Type B pancreatic cell (in vitro differentiated cells): Measurements from ENCODE around the gene ZMYM4. TPM values are rescaled to one million over a fixed set of nuclear protein-coding genes. Genes with fewer than 3 reads are reported as not detected.

ENCODE experiments used
- DNase-seq: peaks from one replicate; pipeline ENCODE4 v3.0.0; 2021; ENCODE audit warnings: mixed read lengths; ENCODE audit not compliant: unreplicated experiment; ENCODE audit errors: extremely low spot score
- H3K27ac Mint-ChIP-seq: 2 replicates; pipeline ENCODE4 v1.8.0; 2021; ENCODE audit warnings: mild to moderate bottlenecking, mixed read lengths
- H3K27me3 Mint-ChIP-seq: 2 replicates; pipeline ENCODE4 v1.8.0; 2021; ENCODE audit warnings: mixed read lengths
- H3K36me3 Mint-ChIP-seq: 2 replicates; pipeline ENCODE4 v1.8.0; 2021; ENCODE audit warnings: mixed read lengths
- H3K4me1 Mint-ChIP-seq: one replicate; pipeline ENCODE4 v1.8.0; 2021; ENCODE audit warnings: mixed read lengths; ENCODE audit not compliant: unreplicated experiment
- H3K4me3 Mint-ChIP-seq: 2 replicates; pipeline ENCODE4 v1.8.0; 2021; ENCODE audit warnings: mild to moderate bottlenecking, mixed read lengths
- H3K9me3 Mint-ChIP-seq: 2 replicates; pipeline ENCODE4 v1.8.0; 2021; ENCODE audit warnings: mixed read lengths
- total RNA-seq: library from RNA; stranded (reverse); gene quantifications from 2 replicates; pipeline ENCODE4 v1.2.1, GENCODE V29; 2021; ENCODE audit warnings: low replicate concordance
- TF ChIP-seq, protein P1 (sequence below): fragments of 200-600 bp; sonication (generic); conservative IDR thresholded peaks from 2 replicates; pipeline ENCODE4 v1.5.0; 2021; ENCODE audit warnings: antibody characterized with exemption, mild to moderate bottlenecking

Gene ZMYM4
- total RNA-seq, 1 donor from 2014 or later = 85.4 TPM

DNA sequence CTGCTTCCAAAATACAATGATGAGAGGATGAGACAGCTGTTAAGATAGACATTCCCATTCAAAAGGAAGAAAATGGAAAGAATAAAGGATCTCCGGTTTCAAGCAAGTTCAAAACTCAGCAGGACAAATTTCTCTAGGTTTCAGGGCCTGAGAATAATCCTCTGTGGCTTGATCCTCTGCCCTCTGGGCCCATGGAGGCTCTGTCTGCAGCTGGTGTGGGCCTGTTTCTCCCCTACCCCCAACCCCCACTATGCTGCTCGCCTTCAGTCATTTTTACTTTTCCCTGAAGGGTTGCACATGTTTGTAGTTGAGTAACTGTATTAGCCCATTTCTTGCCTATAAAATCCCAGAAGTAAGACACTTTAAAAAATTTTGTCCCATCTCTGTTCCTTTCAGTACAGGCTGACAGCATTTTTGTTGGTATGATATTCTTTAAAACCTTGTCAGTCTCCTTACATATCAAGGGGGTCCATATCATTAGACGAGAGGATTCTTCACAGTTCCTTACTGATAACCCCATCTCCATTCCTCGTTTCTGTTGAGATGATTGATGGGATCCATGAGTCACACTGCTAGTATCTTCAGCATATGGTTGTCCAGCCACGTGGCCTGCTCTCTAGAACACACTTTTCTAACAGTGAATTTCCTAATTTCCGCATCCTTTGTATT, 10.5 kb downstream of the ZMYM4 start:
- H3K27me3 Mint-ChIP-seq = no peaks in the 10 kb centered on the region
- H3K4me3 Mint-ChIP-seq = no peak overlapping the region
- no peak overlapping the region for H3K27ac Mint-ChIP-seq
- TF ChIP-seq, protein P1, sequence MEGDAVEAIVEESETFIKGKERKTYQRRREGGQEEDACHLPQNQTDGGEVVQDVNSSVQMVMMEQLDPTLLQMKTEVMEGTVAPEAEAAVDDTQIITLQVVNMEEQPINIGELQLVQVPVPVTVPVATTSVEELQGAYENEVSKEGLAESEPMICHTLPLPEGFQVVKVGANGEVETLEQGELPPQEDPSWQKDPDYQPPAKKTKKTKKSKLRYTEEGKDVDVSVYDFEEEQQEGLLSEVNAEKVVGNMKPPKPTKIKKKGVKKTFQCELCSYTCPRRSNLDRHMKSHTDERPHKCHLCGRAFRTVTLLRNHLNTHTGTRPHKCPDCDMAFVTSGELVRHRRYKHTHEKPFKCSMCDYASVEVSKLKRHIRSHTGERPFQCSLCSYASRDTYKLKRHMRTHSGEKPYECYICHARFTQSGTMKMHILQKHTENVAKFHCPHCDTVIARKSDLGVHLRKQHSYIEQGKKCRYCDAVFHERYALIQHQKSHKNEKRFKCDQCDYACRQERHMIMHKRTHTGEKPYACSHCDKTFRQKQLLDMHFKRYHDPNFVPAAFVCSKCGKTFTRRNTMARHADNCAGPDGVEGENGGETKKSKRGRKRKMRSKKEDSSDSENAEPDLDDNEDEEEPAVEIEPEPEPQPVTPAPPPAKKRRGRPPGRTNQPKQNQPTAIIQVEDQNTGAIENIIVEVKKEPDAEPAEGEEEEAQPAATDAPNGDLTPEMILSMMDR = no peak
- H3K36me3 Mint-ChIP-seq = peaks cover 31% of the 10 kb centered on the region
- H3K9me3 Mint-ChIP-seq = peaks cover 14% of the 10 kb centered on the region
- H3K4me1 Mint-ChIP-seq = no peaks in the 10 kb centered on the region
- DNase-seq = no peak

DNA sequence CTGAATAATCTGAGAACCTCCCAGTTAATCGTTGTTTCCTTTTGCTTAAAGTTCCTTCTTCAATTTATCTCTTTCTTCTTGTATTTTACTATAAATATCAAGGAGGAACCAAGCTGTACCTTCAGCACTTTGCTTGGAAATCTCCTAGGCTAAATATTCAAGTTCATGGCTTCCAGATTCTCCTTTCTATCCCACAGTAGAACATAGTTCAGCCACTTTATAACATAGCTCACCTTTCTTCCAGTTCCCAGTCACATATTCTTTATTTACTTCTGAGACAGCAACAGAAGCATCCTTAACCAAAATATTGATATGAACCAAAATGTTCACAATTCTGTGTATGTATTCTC, 11.0 kb downstream of the ZMYM4 start:
- Mint-ChIP-seq H3K9me3 (peaks cover 14% of the 10 kb centered on the region), H3K27me3 (no peaks in the 10 kb centered on the region), H3K36me3 (peaks cover 35% of the 10 kb centered on the region), H3K4me1 (no peaks in the 10 kb centered on the region), H3K27ac (no peak overlapping the region), H3K4me3 (no peak overlapping the region)
- DNase-seq = no peak
- TF ChIP-seq, protein P1 = no peak

DNA sequence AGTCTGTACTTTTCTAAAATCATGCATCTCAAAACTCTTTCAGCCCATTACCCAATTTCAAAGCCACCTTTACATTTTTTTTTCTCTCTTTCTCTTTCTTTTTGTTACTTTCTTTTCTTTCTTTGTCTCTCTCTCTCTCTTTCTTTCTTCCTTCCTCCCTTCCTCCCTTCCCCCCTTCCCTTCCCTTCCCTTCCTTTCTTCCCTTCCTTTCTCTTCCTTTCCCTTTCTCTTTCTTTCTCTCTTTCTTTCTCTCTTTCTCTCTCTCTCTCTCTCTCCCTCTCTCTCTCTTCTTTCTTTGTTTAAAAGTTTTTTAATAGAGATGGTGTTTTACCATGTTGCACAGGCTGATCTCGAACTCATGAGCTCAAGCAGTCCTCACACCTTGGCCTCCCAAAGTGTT, 11.5 kb downstream of the ZMYM4 start:
- TF ChIP-seq, protein P1 = no peak
- no peak overlapping the region for H3K27ac Mint-ChIP-seq
- H3K9me3 Mint-ChIP-seq = peaks cover 14% of the 10 kb centered on the region
- DNase-seq = no peak
- H3K4me3 Mint-ChIP-seq = no peak overlapping the region
- H3K27me3 Mint-ChIP-seq = no peaks in the 10 kb centered on the region
- H3K4me1 Mint-ChIP-seq = no peaks in the 10 kb centered on the region
- H3K36me3 Mint-ChIP-seq = peaks cover 40% of the 10 kb centered on the region

DNA sequence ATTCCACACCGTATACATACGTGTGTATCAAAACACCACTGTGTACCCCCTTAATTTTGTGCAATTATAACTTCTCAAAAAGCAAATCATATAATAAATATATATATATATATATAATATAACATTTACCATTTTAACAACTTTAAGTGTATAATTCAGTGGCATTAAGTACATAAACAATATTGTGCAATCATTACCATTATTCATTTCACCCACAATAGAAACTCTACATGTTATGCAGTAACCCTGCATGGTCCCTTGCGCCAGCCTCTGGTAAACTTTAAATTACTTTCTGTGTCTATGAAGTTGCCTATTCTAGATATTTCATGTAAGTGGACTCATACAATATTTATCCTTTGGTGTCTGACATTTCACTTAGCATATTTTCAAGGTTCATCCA, 13.1 kb downstream of the ZMYM4 start:
- no peaks in the 10 kb centered on the region for H3K27me3 Mint-ChIP-seq
- no peak overlapping the region for H3K4me3 Mint-ChIP-seq
- H3K9me3 Mint-ChIP-seq = peaks cover 14% of the 10 kb centered on the region
- peaks cover 51% of the 10 kb centered on the region for H3K36me3 Mint-ChIP-seq
- DNase-seq = no peak
- no peak overlapping the region for H3K27ac Mint-ChIP-seq
- H3K4me1 Mint-ChIP-seq = no peaks in the 10 kb centered on the region
- TF ChIP-seq, protein P1 = no peak

DNA sequence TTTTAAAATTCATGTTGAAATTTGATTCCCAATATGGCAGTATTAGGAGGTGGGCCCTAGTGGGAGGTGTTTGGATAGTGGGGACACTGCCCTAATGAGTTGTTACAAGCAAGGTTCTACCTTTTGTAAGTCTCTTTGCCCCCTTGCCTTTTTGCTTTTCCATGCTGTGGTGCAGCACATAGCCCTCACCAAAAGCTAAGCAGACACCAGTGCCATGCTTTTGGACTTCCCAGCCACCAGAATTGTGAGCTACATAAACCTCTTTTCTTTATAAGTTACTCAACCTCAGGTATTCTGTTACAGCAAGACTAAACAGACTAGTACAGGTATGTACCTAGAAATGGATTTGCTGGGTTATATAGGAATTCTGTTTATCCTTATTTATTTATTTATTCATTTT, 13.7 kb downstream of the ZMYM4 start:
- Mint-ChIP-seq H3K9me3 (peaks cover 14% of the 10 kb centered on the region), H3K4me3 (no peak overlapping the region), H3K4me1 (no peaks in the 10 kb centered on the region), H3K36me3 (peaks cover 55% of the 10 kb centered on the region), H3K27me3 (no peaks in the 10 kb centered on the region), H3K27ac (no peak overlapping the region)
- no peak for DNase-seq
- TF ChIP-seq, protein P1 = no peak

DNA sequence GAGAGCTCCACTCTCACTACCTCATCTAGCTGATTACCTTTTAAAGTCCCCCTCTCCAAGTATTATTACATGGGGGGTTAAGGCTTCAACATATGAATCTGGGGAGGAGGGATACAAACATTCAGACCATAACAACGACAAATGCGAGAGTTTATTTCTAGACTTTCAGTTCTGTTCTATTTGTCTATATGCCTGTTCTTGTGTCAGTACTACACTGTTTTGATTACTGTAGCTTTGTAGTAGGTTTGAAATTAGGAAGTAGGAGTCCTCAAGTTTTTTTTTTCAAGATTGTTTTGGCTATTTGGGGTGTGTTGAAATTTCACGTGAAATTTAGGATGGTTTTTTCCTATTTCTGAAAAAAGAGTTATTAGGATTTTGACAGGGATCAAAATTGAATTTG, 16.3 kb downstream of the ZMYM4 start:
- no peak overlapping the region for H3K4me3 Mint-ChIP-seq
- H3K36me3 Mint-ChIP-seq = peaks cover 44% of the 10 kb centered on the region
- peaks cover 13% of the 10 kb centered on the region for H3K4me1 Mint-ChIP-seq
- no peak for DNase-seq
- no peaks in the 10 kb centered on the region for H3K27me3 Mint-ChIP-seq
- peaks cover 9% of the 10 kb centered on the region for H3K9me3 Mint-ChIP-seq
- TF ChIP-seq, protein P1 = no peak
- H3K27ac Mint-ChIP-seq = no peak overlapping the region
